Uterus (tissue), 2 donors: ENCODE measurements around the gene SRL.

Experiments used
- POLR2A ChIP-seq, 2 donors: fragments of 450-650 bp; IDR thresholded peaks; one replicate each; pipeline ENCODE4 v1.6.1; 2016; ENCODE audit warnings: antibody characterized with exemption in 2 of 2, mild to moderate bottlenecking in 1 of 2, moderate library complexity in 1 of 2
- TF ChIP-seq, protein P1 (sequence below), 4 experiments: fragments of 200-600 bp in 2 of 4; fragments of 450-650 bp in 2 of 4; sonication (generic) in 2 of 4; IDR thresholded peaks; one replicate each; pipeline ENCODE4 v1.5.1; 2016 to 2019; ENCODE audit warnings: antibody characterized with exemption in 4 of 4, mild to moderate bottlenecking in 2 of 4, moderate library complexity in 1 of 4

DNA sequence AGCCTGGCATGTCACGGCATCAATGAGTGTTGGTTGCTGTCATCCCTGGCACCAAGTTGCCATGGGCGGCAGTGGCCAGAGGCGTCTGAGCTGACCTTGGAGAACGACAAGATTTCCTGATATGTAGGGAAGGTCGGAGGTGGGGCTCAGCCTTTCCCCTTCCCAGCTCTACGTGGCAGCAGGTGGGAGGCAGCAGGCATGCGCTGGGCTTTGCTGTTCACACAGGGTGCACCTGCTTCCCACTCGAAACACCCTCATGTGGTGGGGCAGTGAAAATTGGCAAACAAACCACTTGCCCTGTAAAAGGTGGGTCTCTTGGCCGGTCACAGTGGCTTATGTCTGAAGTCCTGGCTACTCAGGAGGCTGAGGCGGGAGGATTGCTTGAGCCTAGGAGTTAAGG is 43.3 kb upstream of the SRL start:
- TF ChIP-seq, protein P1, sequence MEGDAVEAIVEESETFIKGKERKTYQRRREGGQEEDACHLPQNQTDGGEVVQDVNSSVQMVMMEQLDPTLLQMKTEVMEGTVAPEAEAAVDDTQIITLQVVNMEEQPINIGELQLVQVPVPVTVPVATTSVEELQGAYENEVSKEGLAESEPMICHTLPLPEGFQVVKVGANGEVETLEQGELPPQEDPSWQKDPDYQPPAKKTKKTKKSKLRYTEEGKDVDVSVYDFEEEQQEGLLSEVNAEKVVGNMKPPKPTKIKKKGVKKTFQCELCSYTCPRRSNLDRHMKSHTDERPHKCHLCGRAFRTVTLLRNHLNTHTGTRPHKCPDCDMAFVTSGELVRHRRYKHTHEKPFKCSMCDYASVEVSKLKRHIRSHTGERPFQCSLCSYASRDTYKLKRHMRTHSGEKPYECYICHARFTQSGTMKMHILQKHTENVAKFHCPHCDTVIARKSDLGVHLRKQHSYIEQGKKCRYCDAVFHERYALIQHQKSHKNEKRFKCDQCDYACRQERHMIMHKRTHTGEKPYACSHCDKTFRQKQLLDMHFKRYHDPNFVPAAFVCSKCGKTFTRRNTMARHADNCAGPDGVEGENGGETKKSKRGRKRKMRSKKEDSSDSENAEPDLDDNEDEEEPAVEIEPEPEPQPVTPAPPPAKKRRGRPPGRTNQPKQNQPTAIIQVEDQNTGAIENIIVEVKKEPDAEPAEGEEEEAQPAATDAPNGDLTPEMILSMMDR (IDR thresholded peaks at IDR 0.05), result no peak
- TF ChIP-seq POLR2A (IDR thresholded peaks at IDR 0.05), result no peak
